ENCODE measurements around the gene TANGO2.
A peak's percentile ranks its signal among the peaks of the same experiment; 100 is the strongest.

The TANGO2 gene

DNA sequence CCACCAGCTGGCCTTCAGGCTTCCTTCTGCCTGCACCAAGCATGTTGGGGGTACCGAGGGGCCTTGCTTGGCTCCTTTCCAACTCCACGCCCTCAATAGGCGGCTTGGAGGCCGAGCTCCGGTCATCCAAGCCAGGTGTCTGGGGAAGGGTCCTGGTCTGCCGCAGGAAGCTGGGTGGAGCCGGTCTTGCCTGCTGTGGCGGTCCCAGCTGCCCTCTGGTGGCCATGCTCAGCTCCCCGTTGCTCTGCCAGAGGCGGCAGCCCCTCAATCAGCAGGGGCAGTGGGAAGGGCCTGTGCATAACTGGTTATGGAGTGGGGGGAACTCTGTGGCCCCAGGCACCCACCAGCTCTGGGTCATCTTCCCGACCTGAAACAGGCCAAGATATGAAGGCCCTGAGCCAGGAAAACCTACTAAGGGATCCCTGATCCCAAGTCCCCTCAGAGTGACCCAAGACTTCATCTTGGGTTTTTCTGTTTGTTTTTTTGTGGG lies 7.5 kb upstream of the TANGO2 start:
- peak; percentile 13 to 46 for DNase-seq

DNA sequence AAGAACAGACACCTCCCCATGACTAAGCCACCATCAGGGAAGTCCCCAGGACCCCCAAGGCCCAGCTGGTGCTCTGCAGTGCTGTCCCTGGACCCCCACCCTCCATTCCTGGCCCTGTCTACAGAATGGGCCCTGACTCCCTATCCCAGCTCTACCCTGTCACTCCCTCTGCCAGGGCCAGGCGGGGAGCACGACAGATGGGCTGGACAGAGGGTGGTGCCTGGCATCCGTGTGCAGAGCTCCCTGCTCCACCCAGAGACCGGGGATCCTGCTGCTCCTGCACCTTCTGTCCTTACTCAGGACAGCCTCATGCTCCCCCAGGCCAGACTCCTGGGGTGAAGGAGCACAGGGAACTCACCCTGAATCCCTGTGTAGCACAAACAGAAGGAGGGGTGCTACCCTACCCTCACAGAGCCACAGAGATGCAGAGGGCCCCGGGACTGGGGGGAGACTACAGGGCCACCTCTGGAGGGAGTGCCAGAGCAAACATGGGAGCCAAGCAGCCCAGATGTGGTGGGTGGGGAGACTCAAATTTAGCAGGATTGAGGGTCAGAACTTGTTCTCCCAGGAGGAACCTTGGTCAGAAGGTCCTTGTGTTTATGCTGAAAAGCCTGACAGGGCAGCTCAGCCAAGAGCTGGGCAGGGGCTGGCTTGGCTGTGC lies 6.3 kb upstream of the TANGO2 start:
- DNase-seq, result no peak

- no peak for DNase-seq
These were observed 5.7 kb upstream of the TANGO2 start for GRCh38 chr22:20015187-20015625.

GRCh38 chr22:20015971-20016733 lies 4.8 kb upstream of the TANGO2 start:
- peak in 1 of 2 donors; percentile 28 for DNase-seq

DNA sequence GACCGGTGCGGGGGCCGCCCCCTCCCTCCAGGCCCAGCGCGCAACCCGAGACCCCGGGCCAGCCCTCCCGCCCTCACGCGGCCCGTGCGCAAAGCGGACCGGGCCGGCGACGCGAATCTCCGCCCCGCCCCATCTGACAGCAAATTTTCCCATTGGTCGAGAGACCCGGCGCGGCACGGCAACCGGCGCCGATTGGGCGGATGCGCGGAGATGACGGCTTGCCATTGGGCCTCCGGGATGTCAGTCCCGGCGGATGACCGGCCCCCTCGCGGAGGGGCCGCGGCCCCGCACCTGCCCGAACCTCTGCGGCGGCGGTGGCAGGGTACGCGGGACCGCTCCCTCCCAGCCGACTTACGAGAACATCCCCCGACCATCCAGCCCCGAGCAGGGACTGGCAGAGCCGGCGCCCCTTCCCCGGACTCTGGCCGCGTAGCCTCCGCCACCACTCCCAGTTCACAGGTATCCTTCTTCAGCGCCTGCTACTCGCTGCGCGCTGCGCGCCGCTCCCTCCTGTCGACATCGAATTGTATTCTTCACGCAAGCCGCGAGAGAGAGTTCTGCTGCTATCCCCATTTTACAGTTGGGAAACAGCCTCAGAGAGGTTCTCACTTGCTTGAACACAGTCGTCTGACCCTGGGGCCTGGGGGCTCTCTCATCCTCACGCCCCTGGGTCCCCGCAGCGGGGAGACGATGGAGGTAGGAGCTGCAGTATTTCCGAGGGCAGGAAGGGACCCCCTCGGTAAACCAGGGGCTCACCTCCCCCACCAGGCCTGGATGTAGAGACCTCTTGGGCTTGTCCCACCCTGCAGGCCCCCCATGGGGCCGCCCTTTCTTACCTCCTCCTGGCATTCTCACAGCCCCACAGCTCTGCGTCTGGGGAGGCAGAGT lies 3.9 kb upstream of the TANGO2 start, which contains the start of gene ARVCF:
TSS of gene ARVCF (minus strand) at position 90 of the 888 bp plus-strand sequence. CDS start 26,029 bp downstream, outside the sequence.
- peak; percentile 90 to 93 for DNase-seq

DNA sequence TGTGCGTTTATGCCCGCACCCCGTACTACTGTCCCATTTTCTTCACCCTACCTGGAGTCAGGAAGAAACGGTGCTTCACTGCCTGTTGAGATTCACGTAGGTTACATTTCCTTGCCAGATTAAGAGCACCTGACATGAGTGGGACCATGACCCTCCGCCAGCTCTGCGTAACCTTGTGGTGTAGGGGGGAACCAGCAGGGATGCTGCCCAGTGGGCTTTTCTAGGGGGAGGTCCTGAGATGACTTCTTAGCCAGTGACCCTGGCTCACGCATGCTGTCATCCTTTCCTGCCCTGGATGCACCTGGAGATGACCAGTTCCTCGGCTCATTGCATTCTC lies 3.3 kb upstream of the TANGO2 start:
- DNase-seq, result no peak

- DNase-seq, result no peak
These were observed 2.9 kb upstream of the TANGO2 start for GRCh38 chr22:20018001-20018400.

DNA sequence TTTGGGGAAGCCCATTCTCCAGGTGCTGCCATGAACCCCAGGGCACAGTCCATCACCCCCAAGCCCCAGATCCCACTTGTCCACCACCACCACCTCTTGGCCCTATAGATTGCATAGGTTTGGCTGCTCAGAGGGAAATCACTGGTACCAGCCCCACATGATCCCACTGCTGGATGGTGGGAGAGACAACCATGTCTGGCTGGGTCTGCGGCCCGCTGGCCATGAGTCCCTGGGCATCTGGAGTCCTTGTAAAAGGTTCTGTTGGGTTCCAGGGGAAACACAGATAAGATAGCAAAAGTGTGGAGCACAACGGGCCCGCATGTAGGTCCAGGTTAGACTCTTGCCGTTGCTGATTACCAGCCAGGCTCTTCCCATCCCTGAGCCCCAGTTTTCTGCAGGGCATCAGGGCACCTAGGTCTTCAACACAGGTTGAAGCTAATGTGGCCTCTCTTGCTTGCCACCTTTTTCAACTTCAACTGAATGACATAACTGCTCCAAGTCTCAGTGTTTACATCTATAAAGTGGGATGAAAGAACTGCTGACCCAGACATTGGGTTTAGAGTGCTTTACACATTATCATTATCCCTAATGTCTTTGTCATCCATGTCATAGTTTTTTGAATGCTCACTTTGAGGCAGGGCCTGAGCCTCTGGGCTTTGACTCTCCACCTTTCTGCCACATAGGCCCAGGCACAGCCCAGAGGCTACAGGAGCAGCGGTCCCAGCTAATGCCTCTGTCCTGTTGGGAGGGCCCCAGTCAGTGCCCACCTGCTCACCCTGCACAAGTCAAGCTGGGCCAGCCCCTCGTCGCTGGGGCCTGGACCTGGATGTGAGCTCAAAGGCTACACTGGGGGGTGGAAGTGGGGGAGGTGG lies 1.0 kb upstream of the TANGO2 start:
- no peak for DNase-seq

DNA sequence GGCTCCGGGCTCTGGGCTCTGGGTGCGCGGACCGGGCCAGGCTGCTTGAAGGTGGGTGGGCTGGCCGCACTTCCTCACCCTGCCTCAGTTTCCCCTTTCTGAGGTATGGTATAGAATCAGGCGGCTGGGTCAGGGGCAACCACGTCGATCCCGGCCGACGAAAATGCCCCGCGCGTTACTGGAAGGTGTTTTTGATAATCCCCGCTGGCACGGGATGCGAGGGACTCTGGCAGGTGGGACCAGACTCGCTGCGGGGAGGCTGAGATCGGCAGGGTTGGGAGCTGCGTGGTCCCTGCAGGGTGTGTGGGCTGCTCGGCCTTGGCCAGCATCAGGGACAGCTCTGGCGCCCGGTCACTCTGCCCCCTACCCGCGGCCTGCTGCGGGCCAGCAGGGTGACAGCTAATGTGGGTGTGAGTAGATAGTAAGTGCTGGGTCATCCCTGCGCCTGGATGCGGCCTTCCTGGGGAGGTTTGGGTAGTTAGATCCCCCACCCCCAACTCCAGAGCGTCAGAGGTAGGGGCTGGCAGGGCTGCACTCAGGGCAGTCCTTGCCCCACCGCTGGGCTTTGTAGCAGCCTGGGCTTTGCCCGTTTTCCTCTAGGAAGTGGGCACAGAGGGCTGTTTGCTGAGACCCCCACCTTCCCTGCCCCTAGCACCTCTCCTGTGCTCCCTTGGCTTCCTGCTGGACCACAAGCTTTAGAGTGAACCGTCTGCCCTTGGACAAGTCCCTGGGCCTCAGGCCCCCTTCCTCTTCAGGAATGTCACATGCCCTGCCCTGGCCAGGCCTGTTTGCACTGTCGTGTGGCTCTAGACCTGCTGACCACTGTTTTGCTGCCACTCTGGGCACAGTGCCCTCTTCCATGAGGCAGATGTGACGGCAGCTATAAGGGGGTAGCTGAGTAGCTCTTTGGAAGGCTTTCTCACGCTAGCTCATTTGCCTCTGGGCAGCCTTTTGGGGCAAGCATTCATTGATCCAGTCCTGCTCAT lies 579 bp downstream of the TANGO2 start:
- DNase-seq, result peak in 1 of 2 donors; percentile 5

- no peak for DNase-seq
These were observed 1.5 kb downstream of the TANGO2 start for GRCh38 chr22:20022231-20022977.

DNA sequence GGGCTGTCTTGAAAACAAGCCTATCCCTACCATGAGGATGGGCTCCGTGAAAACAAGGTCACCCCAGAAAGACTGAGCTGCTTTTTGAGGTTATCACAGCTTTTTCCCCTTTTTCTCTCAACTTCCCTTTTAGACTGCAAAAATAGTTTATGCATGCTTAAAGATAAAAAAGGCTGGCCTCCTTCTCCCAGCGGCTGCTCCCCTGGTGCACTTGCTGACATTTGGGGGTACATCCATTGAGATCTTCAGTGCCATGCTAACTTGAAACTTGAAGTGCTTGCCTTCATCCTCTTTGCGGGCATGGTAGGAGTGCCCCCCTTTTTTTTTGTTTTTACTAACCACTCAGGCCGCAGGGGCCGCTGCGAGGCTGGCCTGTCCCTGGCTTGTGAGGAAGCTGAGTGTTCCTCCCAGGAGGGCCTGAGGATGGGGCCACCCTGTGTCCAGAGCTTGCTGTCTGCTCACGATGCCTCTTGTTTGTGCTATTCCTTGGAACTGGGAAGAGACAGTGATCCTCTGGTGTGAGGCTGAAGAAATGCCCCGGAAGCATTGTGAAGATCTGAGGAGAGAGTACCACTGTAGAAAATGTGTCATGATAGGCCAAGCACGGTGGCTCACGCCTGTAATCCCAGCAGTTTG lies 2.2 kb downstream of the TANGO2 start:
- DNase-seq, result no peak

DNA sequence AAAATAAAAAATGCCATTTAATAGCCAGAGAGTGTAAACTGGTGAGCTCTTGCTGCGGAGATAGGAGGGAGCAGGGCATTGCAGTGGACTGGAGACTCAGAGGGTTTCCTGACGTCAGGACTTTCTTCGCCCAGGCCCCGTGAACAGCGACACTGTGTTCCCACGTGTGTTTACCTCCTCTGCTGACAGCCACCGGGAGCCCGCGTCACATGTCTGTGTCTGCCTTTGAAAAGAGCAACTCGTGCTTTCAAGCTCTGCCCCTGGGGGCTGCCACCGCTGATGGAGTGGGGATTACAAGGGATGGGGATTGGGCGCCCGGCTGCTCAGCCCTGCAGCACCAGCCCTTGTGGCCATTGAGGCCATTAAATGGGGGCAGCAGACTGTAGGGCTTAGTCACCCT lies 3.3 kb downstream of the TANGO2 start:
- no peak for DNase-seq

DNA sequence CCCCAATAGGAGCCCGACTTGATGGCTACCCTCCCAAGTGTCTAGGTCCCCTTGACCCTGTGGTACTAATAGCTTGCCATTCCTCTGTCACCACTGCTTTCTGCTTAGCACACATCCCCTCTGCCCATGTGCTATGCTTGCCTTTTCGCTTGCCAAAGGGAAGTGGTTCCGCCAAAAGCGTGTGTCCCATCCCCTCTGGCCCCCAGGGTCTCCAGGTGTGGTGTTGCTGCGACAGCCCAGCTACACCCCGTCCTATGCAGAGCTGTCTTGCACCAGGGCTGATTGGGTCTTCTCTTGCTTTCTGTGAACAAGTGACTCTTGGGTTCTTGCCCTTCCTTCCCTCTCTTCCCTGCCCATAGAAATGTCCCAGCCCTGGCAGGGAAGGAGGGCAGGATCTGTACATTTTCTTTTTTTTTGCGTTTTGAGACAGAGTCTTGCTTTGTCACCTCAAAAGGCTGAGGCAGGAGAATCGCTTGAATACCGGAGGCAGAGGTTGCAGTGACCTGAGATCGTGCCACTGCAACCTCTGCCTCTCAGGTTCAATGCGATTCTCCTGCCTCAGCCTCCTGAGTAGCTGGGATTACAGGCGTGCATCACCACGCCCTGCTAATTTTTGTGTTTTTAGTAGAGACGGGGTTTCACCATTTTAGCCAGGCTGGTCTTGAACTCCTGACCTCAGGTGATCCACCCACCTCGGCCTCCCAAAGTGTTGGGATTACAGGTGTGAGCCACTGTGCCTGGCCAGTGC lies 3.9 kb downstream of the TANGO2 start:
- no peak for DNase-seq

- no peak for DNase-seq
These were observed 4.7 kb downstream of the TANGO2 start for GRCh38 chr22:20025401-20026203.

GRCh38 chr22:20026204-20026908 lies 5.4 kb downstream of the TANGO2 start:
- no peak for DNase-seq

DNA sequence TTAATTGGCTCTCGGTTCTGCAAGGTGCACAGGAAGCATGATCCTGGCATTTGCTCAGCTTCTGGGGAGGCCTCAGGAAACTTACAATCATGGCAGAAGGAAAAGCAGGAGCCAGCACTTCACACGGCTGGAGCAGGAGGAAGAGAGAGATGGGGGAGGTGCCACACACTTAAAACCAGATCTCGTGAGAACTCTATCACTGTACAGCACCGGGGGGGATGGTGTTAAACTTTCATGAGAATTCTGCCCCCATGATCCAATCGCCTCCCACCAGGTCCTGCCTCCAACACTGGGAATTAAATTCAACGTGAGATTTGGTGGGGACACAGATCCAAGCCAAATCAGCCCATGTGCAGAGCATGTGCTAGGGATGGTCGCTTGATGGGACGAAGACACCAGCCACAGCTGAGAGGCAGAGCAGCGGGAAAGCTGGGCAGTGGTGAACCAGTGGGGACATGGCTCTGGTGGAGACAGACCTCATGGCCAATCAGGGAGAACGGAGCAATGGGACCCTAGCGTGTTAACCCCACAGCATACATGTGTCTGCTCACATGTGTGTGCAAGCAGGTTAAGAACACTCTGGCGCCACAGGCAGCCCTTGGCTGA lies 6.2 kb downstream of the TANGO2 start:
- no peak for DNase-seq
